ENCODE measurements around the gene IMPDH1. TPM values are rescaled to one million over a fixed set of nuclear protein-coding genes. Genes with fewer than 3 reads are reported as not detected.

Gene IMPDH1
- total and polyA plus RNA-seq, 9 of the 15 experiments (the other 6 are each of a cell fraction or from before 2014, with no cell fraction given) = 0.80 to 118 (median 64.3) TPM

GRCh38 chr7:128437426-128438332, 27.9 kb upstream of the IMPDH1 start (continued):
- TF ChIP-seq THRA (IDR thresholded peaks at IDR 0.05) = no peak
- no peak for TF ChIP-seq TCF7L2 (IDR thresholded peaks at IDR 0.05; ENCODE audit: low read depth, low read length)
- no peak for TF ChIP-seq ZNF717 (CRISPR knock-in tag; IDR thresholded peaks at IDR 0.05)
- no peak for TF ChIP-seq ZNF274 (IDR thresholded peaks at IDR 0.05; ENCODE audit: borderline replicate concordance, low read depth, low read length)
- TF ChIP-seq ZNF785 (CRISPR knock-in tag; IDR thresholded peaks at IDR 0.05) = no peak
- no peak for TF ChIP-seq ETS2 (tag; IDR thresholded peaks at IDR 0.05; ENCODE audit: borderline replicate concordance, poor library complexity, severe bottlenecking)
- TF ChIP-seq CREM (IDR thresholded peaks at IDR 0.05; ENCODE audit: low read depth) = no peak
- TF ChIP-seq HDAC1 (IDR thresholded peaks at IDR 0.05) = no peak
- TF ChIP-seq NFE2 (IDR thresholded peaks at IDR 0.05; ENCODE audit: low read depth) = no peak
- TF ChIP-seq TARDBP (IDR thresholded peaks at IDR 0.05) = no peak
- no peak for TF ChIP-seq ZEB2 (IDR thresholded peaks at IDR 0.05)
- no peak for TF ChIP-seq SMAD2 (IDR thresholded peaks at IDR 0.05; ENCODE audit: low read depth, low read length)
- no peak for TF ChIP-seq ZBTB40 (IDR thresholded peaks at IDR 0.05)
- no peak for TF ChIP-seq ZBTB40 (CRISPR knock-in tag; IDR thresholded peaks at IDR 0.05)
- no peak for TF ChIP-seq TOE1 (IDR thresholded peaks at IDR 0.05; ENCODE audit: borderline replicate concordance)
- TF ChIP-seq TOE1 (CRISPR knock-in tag; IDR thresholded peaks at IDR 0.05; ENCODE audit: borderline replicate concordance, low read depth) = no peak
- no peak for TF ChIP-seq RUNX1 (IDR thresholded peaks at IDR 0.05; ENCODE audit: low read depth)
- peak; percentile 53; the same call in 1 of the 2 replicates for TF ChIP-seq LCOR (CRISPR knock-in tag; IDR thresholded peaks at IDR 0.05)
